GM12801 (cell line): Measurements from ENCODE around the gene IL7R.

Experiments
- TF ChIP-seq, protein P1 (sequence below): IDR thresholded peaks from one replicate; pipeline ENCODE4 v1.5.1; 2011; ENCODE audit warnings: control low read depth; ENCODE audit not compliant: insufficient read length; ENCODE audit errors: extremely low read depth

The IL7R gene

DNA sequence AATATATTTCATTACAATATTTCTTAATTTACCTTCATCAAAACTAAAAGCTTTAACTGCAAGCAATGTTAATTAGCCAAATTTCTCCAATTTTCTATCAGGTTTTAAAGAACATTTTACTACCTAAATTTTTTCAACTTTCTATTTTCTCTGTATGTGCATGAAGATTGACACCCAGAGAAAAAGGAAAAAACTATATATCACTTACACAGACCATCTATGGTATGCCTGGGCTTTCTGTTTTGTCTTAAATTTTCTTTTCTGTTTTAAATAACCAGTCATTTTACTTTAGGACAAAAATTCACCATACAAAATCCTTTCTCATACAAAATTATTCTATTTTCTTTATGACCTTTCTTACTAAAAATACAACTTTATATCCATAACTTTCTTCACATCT is 13.8 kb upstream of the IL7R start:
- TF ChIP-seq, protein P1, sequence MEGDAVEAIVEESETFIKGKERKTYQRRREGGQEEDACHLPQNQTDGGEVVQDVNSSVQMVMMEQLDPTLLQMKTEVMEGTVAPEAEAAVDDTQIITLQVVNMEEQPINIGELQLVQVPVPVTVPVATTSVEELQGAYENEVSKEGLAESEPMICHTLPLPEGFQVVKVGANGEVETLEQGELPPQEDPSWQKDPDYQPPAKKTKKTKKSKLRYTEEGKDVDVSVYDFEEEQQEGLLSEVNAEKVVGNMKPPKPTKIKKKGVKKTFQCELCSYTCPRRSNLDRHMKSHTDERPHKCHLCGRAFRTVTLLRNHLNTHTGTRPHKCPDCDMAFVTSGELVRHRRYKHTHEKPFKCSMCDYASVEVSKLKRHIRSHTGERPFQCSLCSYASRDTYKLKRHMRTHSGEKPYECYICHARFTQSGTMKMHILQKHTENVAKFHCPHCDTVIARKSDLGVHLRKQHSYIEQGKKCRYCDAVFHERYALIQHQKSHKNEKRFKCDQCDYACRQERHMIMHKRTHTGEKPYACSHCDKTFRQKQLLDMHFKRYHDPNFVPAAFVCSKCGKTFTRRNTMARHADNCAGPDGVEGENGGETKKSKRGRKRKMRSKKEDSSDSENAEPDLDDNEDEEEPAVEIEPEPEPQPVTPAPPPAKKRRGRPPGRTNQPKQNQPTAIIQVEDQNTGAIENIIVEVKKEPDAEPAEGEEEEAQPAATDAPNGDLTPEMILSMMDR, result no peak

DNA sequence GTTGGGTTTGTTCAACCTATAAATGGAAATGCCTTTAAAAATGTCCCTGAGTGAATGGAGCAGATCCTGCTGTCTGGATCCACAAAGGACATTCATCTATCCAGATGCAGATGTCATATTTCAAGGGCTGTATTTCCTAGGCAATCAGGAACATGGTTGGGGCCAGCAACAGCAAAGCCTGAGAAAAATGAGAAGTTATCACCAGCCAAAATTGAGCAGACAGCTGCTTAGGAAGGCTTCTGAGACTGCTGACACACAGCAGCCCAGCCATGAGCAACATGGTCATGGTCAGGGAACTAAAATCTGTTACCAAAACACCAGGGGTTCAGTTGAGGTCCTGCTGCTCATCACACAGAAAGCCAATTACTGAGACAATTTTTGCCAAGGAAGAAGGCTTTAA is 9.2 kb upstream of the IL7R start:
- TF ChIP-seq, protein P1, result no peak

DNA sequence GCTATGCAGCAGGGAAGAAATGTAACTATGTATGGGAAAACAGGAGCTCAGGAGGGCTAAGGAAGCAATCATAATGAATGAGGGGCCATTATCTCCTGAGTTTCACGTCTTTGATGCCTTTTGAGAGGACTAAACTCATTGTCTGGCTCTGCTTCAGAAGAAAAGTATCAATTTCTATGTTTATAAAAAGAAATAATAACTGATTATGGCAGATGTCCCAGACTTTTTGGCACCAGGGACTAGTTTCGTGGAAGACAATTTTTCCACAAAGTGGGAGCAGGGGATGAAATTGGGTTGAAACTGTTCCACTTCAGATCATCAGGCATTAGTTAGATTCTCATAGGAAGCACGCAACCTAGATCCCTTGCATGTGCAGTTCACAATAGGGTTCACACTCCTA is 8.7 kb upstream of the IL7R start:
- TF ChIP-seq, protein P1, result no peak

DNA sequence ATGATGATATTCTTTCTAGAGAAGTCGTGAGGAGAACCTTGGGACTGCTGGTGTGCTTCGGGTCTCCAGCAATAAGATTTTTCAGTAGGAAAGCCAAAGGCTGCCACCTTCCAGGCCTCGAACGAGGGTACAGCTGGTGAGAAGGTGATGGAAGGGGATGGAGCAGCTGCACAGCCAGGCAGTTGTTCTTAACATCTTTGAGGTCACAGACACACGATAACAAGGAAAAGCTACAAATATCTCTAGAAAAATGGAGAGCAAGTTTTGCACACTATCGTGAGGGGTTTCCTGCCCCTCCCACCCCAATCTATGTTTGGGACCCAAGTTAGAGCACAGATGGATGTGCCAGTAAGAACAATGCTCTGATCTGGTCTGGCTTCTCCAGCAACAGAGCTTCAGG is 6.8 kb upstream of the IL7R start:
- TF ChIP-seq, protein P1, result no peak

DNA sequence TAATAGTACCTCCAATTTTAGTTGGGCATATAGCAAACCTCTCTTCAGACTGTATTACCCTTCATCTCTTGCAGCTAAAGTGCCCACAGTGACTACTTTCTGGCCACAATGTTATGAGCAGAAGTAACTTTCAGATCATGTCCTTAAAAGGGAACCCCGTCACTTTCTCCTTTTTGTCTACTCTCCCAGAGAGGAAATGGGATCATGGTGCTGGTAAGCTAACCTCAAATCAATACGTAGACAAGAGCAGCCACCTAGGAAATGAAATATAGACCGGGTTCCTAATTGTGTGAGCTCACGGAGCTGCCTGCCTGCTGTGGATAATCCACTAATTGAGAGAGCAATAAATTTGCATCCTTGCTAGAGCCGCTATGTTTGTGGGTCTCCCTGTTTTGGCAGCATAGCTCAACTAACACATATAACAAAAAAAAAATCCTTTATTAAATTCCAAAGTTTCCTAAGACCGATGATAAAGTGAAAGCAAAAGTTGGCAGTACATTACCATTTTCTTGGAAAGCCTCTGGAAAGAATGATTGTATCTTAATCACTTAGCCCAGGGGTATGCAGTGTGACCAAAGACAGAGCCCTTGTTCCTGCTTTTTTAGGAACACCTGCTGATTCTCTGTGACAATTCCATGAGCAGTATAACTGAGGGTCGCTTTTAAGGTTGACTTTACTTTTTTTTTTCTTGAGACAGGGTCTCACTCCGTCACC is 5.6 kb upstream of the IL7R start:
- TF ChIP-seq, protein P1, result no peak

DNA sequence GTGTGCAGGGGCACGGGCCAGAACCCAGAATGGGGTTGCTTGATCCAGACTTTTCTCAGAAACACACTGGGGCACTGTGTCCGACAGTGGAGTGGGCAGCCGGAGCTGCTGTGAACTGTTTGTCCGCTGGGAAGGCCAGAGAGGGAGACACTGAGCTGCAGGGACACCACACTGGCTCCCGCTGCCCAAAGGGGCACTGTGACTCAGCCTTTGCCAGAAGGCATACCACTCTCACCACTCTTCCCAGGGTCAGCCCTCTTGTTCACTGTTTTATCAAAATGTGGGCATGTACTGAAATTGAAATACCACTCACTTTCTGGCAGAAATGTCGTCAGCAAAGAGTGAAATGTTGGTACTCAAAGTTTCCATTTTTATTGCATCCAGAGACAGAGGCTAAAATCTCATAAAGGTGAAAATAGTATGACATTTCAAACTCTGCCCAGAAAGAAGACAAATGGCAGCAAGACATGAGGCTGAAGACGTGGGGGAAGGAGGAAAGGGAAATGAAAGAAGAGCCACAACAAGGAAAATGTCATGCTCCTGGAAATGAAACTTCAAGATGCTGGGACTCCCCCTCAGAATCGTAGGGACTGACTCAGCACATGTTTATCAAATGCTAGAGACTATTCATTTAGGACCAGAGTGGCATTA is 4.5 kb upstream of the IL7R start:
- TF ChIP-seq, protein P1, result no peak

DNA sequence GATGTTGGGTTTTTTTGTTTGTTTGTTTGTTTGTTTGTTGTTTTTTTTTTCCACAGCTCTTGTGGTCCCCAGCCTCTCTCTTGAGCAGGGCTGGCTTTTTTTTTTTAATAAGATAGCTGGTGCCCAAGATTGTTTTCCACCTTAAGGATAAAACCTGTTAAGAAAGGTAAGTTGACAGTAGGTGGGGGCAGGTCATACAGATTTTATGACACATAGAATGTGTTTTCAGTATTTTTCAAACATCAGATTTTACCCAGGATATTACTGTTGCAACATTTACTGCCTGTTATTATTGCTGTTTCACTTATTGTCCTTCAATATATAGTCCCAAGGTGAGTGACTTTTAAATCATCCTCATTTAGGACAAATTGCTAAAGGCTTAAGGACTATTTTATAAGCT is 3.9 kb upstream of the IL7R start:
- TF ChIP-seq, protein P1, result no peak
